Fibroblast of lung (primary cell): ENCODE measurements around the gene TMPRSS13.

Experiments used
- EZH2 ChIP-seq: IDR thresholded peaks from 2 replicates; pipeline ENCODE4 v1.5.1; 2012; ENCODE audit warnings: low read length, control low read depth, mild to moderate bottlenecking; ENCODE audit errors: missing control alignments
- TF ChIP-seq, protein P1 (sequence below), 2 donors: IDR thresholded peaks in 1 of 2; conservative IDR thresholded peaks in 1 of 2; 1 replicate in 1 of 2; 2 replicates in 1 of 2; pipeline ENCODE4 v1.5.1; 2011 to 2012; ENCODE audit warnings: low read length in 2 of 2, control low read depth in 1 of 2, inconsistent platforms in 1 of 2, low read depth in 1 of 2, mild to moderate bottlenecking in 1 of 2

DNA sequence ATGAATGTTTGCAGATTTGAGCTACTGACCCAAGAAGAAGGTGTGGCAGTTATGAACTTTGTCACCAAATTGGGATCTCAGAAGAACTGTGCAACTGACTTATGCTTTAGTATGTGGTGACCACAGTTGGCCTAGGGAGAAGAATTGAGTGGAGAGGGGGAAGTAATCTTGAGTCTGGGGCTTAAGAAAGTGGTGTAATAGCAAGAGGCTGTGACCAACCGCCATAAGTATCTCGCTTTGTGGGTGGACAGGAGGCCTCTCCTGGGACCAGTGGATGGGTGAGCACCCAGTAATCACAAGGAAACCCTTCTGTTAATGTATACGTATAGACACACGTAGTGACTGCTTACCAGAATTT, 44.3 kb upstream of the TMPRSS13 start:
- TF ChIP-seq, protein P1, sequence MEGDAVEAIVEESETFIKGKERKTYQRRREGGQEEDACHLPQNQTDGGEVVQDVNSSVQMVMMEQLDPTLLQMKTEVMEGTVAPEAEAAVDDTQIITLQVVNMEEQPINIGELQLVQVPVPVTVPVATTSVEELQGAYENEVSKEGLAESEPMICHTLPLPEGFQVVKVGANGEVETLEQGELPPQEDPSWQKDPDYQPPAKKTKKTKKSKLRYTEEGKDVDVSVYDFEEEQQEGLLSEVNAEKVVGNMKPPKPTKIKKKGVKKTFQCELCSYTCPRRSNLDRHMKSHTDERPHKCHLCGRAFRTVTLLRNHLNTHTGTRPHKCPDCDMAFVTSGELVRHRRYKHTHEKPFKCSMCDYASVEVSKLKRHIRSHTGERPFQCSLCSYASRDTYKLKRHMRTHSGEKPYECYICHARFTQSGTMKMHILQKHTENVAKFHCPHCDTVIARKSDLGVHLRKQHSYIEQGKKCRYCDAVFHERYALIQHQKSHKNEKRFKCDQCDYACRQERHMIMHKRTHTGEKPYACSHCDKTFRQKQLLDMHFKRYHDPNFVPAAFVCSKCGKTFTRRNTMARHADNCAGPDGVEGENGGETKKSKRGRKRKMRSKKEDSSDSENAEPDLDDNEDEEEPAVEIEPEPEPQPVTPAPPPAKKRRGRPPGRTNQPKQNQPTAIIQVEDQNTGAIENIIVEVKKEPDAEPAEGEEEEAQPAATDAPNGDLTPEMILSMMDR (conservative IDR thresholded peaks at IDR 0.05 in 1 of 2, IDR thresholded peaks at IDR 0.05 in 1 of 2; ENCODE audit: low read depth in 1 of 2, low read length in 2 of 2), result no peak
- TF ChIP-seq EZH2, result no peak
